IMR-90 (cell line): ENCODE data around the gene RBP5. TPM values are rescaled to one million over a fixed set of nuclear protein-coding genes. Genes with fewer than 3 reads are reported as not detected.

Source experiments
- ATAC-seq: fragments of 200-7000 bp; cut with Tn5 transposase; 2 replicates; pipeline ENCODE4 v1.9.1; 2020; ENCODE audit warnings: low read depth, mild to moderate bottlenecking, moderate library complexity
- BruUV-seq: library from RNA; stranded (reverse); fragments of 400-500 nt; replicated peaks from 2 replicates; lab custom pipeline; 2021; lab: Mats Ljungman, UMichigan
- CTCF ChIA-PET: fragments of 300-600 bp; formaldehyde crosslinking; extraction: SDS; loops from one replicate; lab custom pipeline; 2021; ENCODE audit warnings: antibody characterized with exemption; lab: Yijun Ruan, JAX
- POLR2A ChIA-PET: fragments of 300-600 bp; sonication (Branson Sonifier 250); formaldehyde crosslinking; loops from one replicate; lab custom pipeline; 2022; ENCODE audit warnings: antibody characterized with exemption; ENCODE audit not compliant: unreplicated experiment; lab: Charles Lee
- DNase-seq: peaks from one replicate; pipeline ENCODE4 v3.0.0; 2013
- H2AFZ ChIP-seq: replicated peaks from 2 replicates; pipeline ENCODE3; 2013; ENCODE audit warnings: low read length, mild to moderate bottlenecking; ENCODE audit not compliant: poor library complexity
- H2AK5ac ChIP-seq: 2 replicates; pipeline ENCODE4 v1.6.1; 2013; ENCODE audit warnings: low read depth, low read length, inconsistent platforms
- H2AK9ac ChIP-seq: replicated peaks from 2 replicates; pipeline ENCODE3; 2013; ENCODE audit warnings: mild to moderate bottlenecking, low read depth, low read length, moderate library complexity; ENCODE audit not compliant: poor library complexity
- H2BK120ac ChIP-seq: 2 replicates; pipeline ENCODE4 v1.6.1; 2013; ENCODE audit warnings: low read depth, low read length, inconsistent platforms
- H2BK15ac ChIP-seq: 3 replicates; pipeline ENCODE4 v1.6.1; 2013; ENCODE audit warnings: low read depth, low read length, inconsistent platforms
- H2BK20ac ChIP-seq: 2 replicates; pipeline ENCODE4 v1.6.1; 2013; ENCODE audit warnings: low read depth, mild to moderate bottlenecking, inconsistent platforms, low read length, moderate library complexity
- H2BK5ac ChIP-seq: 2 replicates; pipeline ENCODE4 v1.6.1; 2013; ENCODE audit warnings: mild to moderate bottlenecking, low read depth, low read length, inconsistent platforms; ENCODE audit not compliant: poor library complexity, severe bottlenecking
- H3K14ac ChIP-seq: replicated peaks from 2 replicates; pipeline ENCODE4 v1.6.1; 2013; ENCODE audit warnings: low read depth, low read length, inconsistent platforms
- H3K18ac ChIP-seq: 2 replicates; pipeline ENCODE4 v1.6.1; 2013; ENCODE audit warnings: low read depth, low read length, control low read depth
- H3K23ac ChIP-seq: 2 replicates; pipeline ENCODE4 v1.6.1; 2013; ENCODE audit warnings: low read depth, low read length, inconsistent platforms
- H3K27ac ChIP-seq: 2 replicates; pipeline ENCODE4 v1.5.1; 2013; ENCODE audit warnings: mild to moderate bottlenecking, control low read depth, low read length; ENCODE audit not compliant: insufficient read depth
- H3K27me3 ChIP-seq: 2 replicates; pipeline ENCODE4 v1.6.1; 2013; ENCODE audit warnings: low read length; ENCODE audit not compliant: control insufficient read depth, insufficient read depth
- H3K36me3 ChIP-seq: 2 replicates; pipeline ENCODE4 v1.6.1; 2013; ENCODE audit warnings: low read length, mixed read lengths; ENCODE audit not compliant: control insufficient read depth, insufficient read depth
- H3K4ac ChIP-seq: 2 replicates; pipeline ENCODE4 v1.6.1; 2013; ENCODE audit warnings: low read depth, low read length, inconsistent platforms
- H3K4me1 ChIP-seq: 2 replicates; pipeline ENCODE4 v1.6.1; 2013; ENCODE audit warnings: low read length, mixed read lengths; ENCODE audit not compliant: control insufficient read depth, insufficient read depth
- H3K4me2 ChIP-seq: 2 replicates; pipeline ENCODE4 v1.6.1; 2013; ENCODE audit warnings: low read depth, mild to moderate bottlenecking, control low read depth, low read length, moderate library complexity
- H3K4me3 ChIP-seq: 2 replicates; pipeline ENCODE4 v1.5.1; 2013; ENCODE audit warnings: low read depth, mild to moderate bottlenecking, control low read depth, low read length, moderate library complexity; ENCODE audit not compliant: insufficient read depth
- H3K56ac ChIP-seq: 2 replicates; pipeline ENCODE4 v1.6.1; 2013; ENCODE audit warnings: low read length, inconsistent platforms; ENCODE audit not compliant: insufficient read depth; ENCODE audit errors: extremely low read depth
- H3K79me1 ChIP-seq, 2 experiments: 2 replicates each; pipeline ENCODE4 v1.6.1; 2013; ENCODE audit warnings: low read length in 2 of 2, inconsistent platforms in 1 of 2, low read depth in 1 of 2
- H3K9ac ChIP-seq: 2 replicates; pipeline ENCODE4 v1.6.1; 2013; ENCODE audit warnings: low read depth, low read length, control low read depth
- H3K9me1 ChIP-seq: 2 replicates; pipeline ENCODE4 v1.6.1; 2013; ENCODE audit warnings: low read length, inconsistent platforms; ENCODE audit not compliant: insufficient read depth
- H3K9me3 ChIP-seq: 2 replicates; pipeline ENCODE4 v1.6.1; 2013; ENCODE audit warnings: low read length; ENCODE audit not compliant: control insufficient read depth, insufficient read depth
- H4K20me1 ChIP-seq: 2 replicates; pipeline ENCODE4 v1.6.1; 2013; ENCODE audit warnings: low read length, inconsistent platforms; ENCODE audit not compliant: insufficient read depth
- H4K5ac ChIP-seq: 2 replicates; pipeline ENCODE4 v1.6.1; 2013; ENCODE audit warnings: mild to moderate bottlenecking, low read depth, low read length, control low read depth
- H4K8ac ChIP-seq, 2 experiments: 2 replicates each; pipeline ENCODE4 v1.6.1; 2013; ENCODE audit warnings: low read depth in 2 of 2, low read length in 2 of 2, control low read depth in 1 of 2, inconsistent platforms in 1 of 2
- H4K91ac ChIP-seq: 2 replicates; pipeline ENCODE4 v1.6.1; 2013; ENCODE audit warnings: low read depth, low read length, inconsistent platforms; ENCODE audit not compliant: insufficient read depth
- BHLHE40 ChIP-seq: fragments of 150-350 bp; IDR thresholded peaks from 2 replicates; pipeline ENCODE4 v1.6.1; 2016; ENCODE audit warnings: mild to moderate bottlenecking, low read depth, low read length
- CEBPB ChIP-seq: IDR thresholded peaks from 2 replicates; pipeline ENCODE4 v1.6.1; 2012; ENCODE audit warnings: low read depth, low read length, improper control_type of control experiment
- CHD1 ChIP-seq: IDR thresholded peaks from 2 replicates; pipeline ENCODE4 v1.6.1; 2012; ENCODE audit warnings: low read depth, low read length, improper control_type of control experiment
- ELK1 ChIP-seq: fragments of 150-350 bp; IDR thresholded peaks from 2 replicates; pipeline ENCODE4 v1.6.1; 2016; ENCODE audit warnings: low read depth, mild to moderate bottlenecking, low read length, moderate library complexity, borderline replicate concordance
- FOS ChIP-seq: fragments of 150-350 bp; IDR thresholded peaks from 2 replicates; pipeline ENCODE4 v1.6.1; 2016; ENCODE audit warnings: low read depth, low read length
- MAFK ChIP-seq: IDR thresholded peaks from 2 replicates; pipeline ENCODE4 v1.6.1; 2012; ENCODE audit warnings: low read depth, low read length, improper control_type of control experiment
- MAZ ChIP-seq: IDR thresholded peaks from 2 replicates; pipeline ENCODE4 v1.6.1; 2012; ENCODE audit warnings: low read depth, mild to moderate bottlenecking, low read length, improper control_type of control experiment, moderate library complexity, borderline replicate concordance
- MXI1 ChIP-seq: IDR thresholded peaks from 2 replicates; pipeline ENCODE4 v1.6.1; 2012; ENCODE audit warnings: low read depth, mild to moderate bottlenecking, low read length, moderate library complexity, borderline replicate concordance
- NFE2L2 ChIP-seq: fragments of 150-350 bp; IDR thresholded peaks from 2 replicates; pipeline ENCODE4 v1.6.1; 2016; ENCODE audit warnings: low read depth, mild to moderate bottlenecking, low read length
- POLR2A ChIP-seq: IDR thresholded peaks from 2 replicates; pipeline ENCODE4 v1.6.1; 2012; ENCODE audit warnings: mild to moderate bottlenecking, low read depth, low read length
- RAD21 ChIP-seq: IDR thresholded peaks from 2 replicates; pipeline ENCODE4 v1.6.1; 2012; ENCODE audit warnings: low read length, improper control_type of control experiment
- RCOR1 ChIP-seq: IDR thresholded peaks from 2 replicates; pipeline ENCODE4 v1.6.1; 2012; ENCODE audit warnings: mild to moderate bottlenecking, low read length, improper control_type of control experiment; ENCODE audit not compliant: insufficient replicate concordance
- RFX5 ChIP-seq: IDR thresholded peaks from 2 replicates; pipeline ENCODE4 v1.8.0; 2012; ENCODE audit warnings: low read depth, mild to moderate bottlenecking, low read length, moderate library complexity
- SMC3 ChIP-seq: fragments of 150-350 bp; IDR thresholded peaks from 2 replicates; pipeline ENCODE4 v1.6.1; 2016; ENCODE audit warnings: low read depth, mild to moderate bottlenecking, antibody characterized with exemption, low read length, moderate library complexity
- WGBS, 2 experiments: methylation state at CpG; one replicate each; pipeline versions ENCODE4 v1.1.5 to v1.1.7; 2013; ENCODE audit warnings: missing lambda C conversion rate in 2 of 2; ENCODE audit not compliant: insufficient read length in 1 of 2; ENCODE audit errors: extremely low coverage in 2 of 2; 5-methylcytosine and 5-hydroxymethylcytosine counted together
- dilution Hi-C: fragments of 300-500 bp; cut with HindIII; formaldehyde crosslinking; loops from one replicate; pipeline ENCODE4 v1.14.3; 2018; ENCODE audit warnings: low sequenced_read_pairs; ENCODE audit not compliant: unreplicated experiment
- in situ Hi-C: fragments of 300-500 bp; cut with MboI; formaldehyde crosslinking; loops from 3 replicates; pipeline ENCODE4 v1.14.3; 2019; ENCODE audit warnings: low sequenced_read_pairs, inconsistent platforms, mixed read lengths
- intact Hi-C: fragments of 100-400 bp; cut with micrococcal nuclease; formaldehyde crosslinking; loops from 2 replicates; pipeline ENCODE4 v1.10.0; 2022
- polyA plus RNA-seq, 3 experiments: library from polyadenylated mRNA; depleted of rRNA; stranded (reverse); fragments of >200 nt; gene quantifications; 2 replicates each; pipeline ENCODE4 v1.2.3, GENCODE V29; 2012; ENCODE audit warnings: low replicate concordance in 1 of 3
- total RNA-seq: library from RNA; depleted of rRNA; stranded (reverse); fragments of >200 nt; gene quantifications from 2 replicates; pipeline ENCODE4 v1.2.3, GENCODE V29; 2012
- TF ChIP-seq, protein P1 (sequence below): conservative IDR thresholded peaks from 2 replicates; pipeline ENCODE4 v1.5.1; 2012; ENCODE audit warnings: mild to moderate bottlenecking, low read depth, low read length, improper control_type of control experiment

The RBP5 gene
- total and polyA plus RNA-seq, 2 of the 4 experiments (the other 2 are of a cell fraction) = 0.15 TPM; not detected in 1

DNA sequence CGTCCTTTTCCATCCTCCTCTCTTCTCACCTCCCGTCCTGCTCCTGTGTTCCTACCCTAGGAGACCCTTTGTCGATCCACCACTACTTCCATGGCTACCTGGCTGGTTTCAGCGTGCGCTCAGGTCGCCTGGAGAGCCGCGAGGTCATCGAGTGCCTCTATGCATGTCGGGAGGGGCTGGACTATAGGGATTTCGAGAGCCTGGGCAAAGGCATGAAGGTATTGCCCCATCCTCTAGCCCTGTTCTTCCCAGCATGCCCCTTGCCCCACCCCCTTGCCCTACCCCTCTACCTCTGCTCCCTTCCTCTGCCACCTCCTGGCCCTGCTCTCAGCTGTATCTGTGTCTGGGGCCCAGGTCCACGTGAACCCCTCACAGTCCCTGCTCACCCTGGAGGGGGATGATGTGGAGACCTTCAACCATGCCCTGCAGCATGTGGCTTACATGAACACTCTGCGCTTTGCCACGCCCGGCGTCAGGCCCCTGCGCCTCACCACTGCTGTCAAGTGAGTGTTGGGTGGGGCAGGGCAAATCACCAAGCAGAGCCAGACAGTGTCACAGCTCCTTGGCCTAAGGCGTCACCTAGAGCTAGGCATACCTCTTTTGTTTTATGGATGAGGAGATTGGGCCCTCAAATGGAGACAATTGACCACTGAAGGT, 14.2 kb upstream of the RBP5 start:
- 100% methylated on average over 1 of the region's 18 CpGs; no CpG with 5 or more reads in 1 of the 2 experiments for WGBS, 2 experiments
- Histone ChIP-seq H2AFZ (peak overlapping the region; percentile 35), H3K4me1 (peaks cover 2% of the 10 kb centered on the region; the same call in 1 of the 2 replicates), H3K4me3 (no peak overlapping the region), H3K9ac (no peak overlapping the region), H4K8ac (no peak overlapping the region), H3K23ac (no peak overlapping the region), H3K14ac (no peak overlapping the region), H3K4me2 (no peak overlapping the region), H3K9me1 (no peaks in the 10 kb centered on the region), H2AK5ac (no peak overlapping the region), H3K27ac (no peak overlapping the region), H2BK15ac (no peak overlapping the region), H2BK5ac (no peak overlapping the region), H3K18ac (no peak overlapping the region), H2BK120ac (no peak overlapping the region), H3K4ac (no peak overlapping the region), H4K20me1 (0 out of 2 replicates have a peak, but pooled peaks cover 3% of the 10 kb centered on the region), H2AK9ac (no peak overlapping the region), H3K9me3 (no peaks in the 10 kb centered on the region), H2BK20ac (no peak overlapping the region), H4K5ac (no peak overlapping the region), H3K27me3 (no peaks in the 10 kb centered on the region), H3K36me3 (peaks cover 34% of the 10 kb centered on the region), H3K56ac (no peak overlapping the region), H4K91ac (no peak overlapping the region), H3K79me1 (no peaks in the 10 kb centered on the region)
- DNase-seq (no peak), ATAC-seq (no peak)
- in situ Hi-C loops (no loop called here), intact Hi-C loops (loop anchor here (1.0 kb wide), 2 partner anchors 45 to 495 kb away; no protein-coding TSS in a partner anchor), dilution Hi-C loops (no loop called here)
- no TSS peak for BruUV-seq
- POLR2A ChIA-PET = no interaction called here
- CTCF ChIA-PET = interaction anchor here (0.7 to 1.1 kb wide), 2 partner anchors 12 to 494 kb away, joined by 3 read pairs; no protein-coding TSS in a partner anchor
- no peak for TF ChIP-seq POLR2A
- TF ChIP-seq BHLHE40 = no peak
- no peak for TF ChIP-seq CHD1
- no peak for TF ChIP-seq RAD21
- no peak for TF ChIP-seq MAZ
- no peak for TF ChIP-seq FOS
- TF ChIP-seq RCOR1 = no peak
- TF ChIP-seq, protein P1, sequence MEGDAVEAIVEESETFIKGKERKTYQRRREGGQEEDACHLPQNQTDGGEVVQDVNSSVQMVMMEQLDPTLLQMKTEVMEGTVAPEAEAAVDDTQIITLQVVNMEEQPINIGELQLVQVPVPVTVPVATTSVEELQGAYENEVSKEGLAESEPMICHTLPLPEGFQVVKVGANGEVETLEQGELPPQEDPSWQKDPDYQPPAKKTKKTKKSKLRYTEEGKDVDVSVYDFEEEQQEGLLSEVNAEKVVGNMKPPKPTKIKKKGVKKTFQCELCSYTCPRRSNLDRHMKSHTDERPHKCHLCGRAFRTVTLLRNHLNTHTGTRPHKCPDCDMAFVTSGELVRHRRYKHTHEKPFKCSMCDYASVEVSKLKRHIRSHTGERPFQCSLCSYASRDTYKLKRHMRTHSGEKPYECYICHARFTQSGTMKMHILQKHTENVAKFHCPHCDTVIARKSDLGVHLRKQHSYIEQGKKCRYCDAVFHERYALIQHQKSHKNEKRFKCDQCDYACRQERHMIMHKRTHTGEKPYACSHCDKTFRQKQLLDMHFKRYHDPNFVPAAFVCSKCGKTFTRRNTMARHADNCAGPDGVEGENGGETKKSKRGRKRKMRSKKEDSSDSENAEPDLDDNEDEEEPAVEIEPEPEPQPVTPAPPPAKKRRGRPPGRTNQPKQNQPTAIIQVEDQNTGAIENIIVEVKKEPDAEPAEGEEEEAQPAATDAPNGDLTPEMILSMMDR = no peak
- no peak for TF ChIP-seq NFE2L2
- no peak for TF ChIP-seq MXI1
- TF ChIP-seq RFX5 = no peak
- TF ChIP-seq MAFK = no peak
- TF ChIP-seq SMC3 = no peak
- no peak for TF ChIP-seq CEBPB
- TF ChIP-seq ELK1 = no peak
